Measurements from ENCODE around the gene CA10. TPM values are rescaled to one million over a fixed set of nuclear protein-coding genes. Genes with fewer than 3 reads are reported as not detected.

CA10 gene
- total and polyA plus RNA-seq, 2 experiments from 2014 or later = 0.92 to 1.5 TPM

DNA sequence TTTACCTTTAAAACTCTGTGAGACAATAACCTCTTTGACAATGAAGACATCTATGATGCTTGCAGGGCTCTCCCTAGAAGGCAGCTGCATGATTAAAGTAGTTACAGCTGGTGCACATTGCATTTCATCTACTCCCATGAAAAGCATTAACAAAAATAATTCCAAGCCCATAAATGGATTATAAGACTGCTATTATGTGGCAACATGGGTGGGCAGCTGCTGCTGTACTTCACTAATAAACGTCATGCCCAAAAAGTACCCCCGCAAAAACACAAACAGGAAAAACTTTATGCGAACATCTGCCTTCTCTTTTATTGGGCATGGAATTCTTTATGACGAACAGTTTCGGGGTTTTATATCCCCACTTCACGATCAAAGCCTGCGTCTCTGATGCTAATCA lies 224.9 kb downstream of the CA10 start:
- Mint-ChIP-seq H3K27ac (no peak overlapping the region), H3K4me1 (no peaks in the 10 kb centered on the region), H3K36me3 (ENCODE audit: low read depth) (no peaks in the 10 kb centered on the region)

More for the DNA sequence above, 224.9 kb downstream of the CA10 start:
- H3K9me3 Mint-ChIP-seq = no peaks in the 10 kb centered on the region; the same call in 1 of the 3 replicates
- 0 out of 2 replicates have a peak, but pooled peaks cover 15% of the 10 kb centered on the region for H3K9me2 ChIP-seq (ENCODE audit: insufficient read depth)
- ATAC-seq (no peak), DNase-seq (ENCODE audit: low spot score) (no peak)
- no peaks in the 10 kb centered on the region for H4K20me1 ChIP-seq (replicated peaks; ENCODE audit: insufficient read depth)
- H3K27ac ChIP-seq (ENCODE audit: low read depth) = no peak overlapping the region
- H2AFZ ChIP-seq = no peak overlapping the region
- H3K27me3 Mint-ChIP-seq (ENCODE audit: insufficient read depth, low read depth, poor library complexity) = no peaks in the 10 kb centered on the region
- H3K79me2 ChIP-seq (replicated peaks; ENCODE audit: insufficient read depth) = no peaks in the 10 kb centered on the region
- no peaks in the 10 kb centered on the region for H3K27me3 ChIP-seq (ENCODE audit: insufficient read depth)
- H3K4me3 ChIP-seq = no peak overlapping the region
- H3K4me1 ChIP-seq (ENCODE audit: insufficient read depth) = no peaks in the 10 kb centered on the region
- H3K4me2 ChIP-seq = no peak overlapping the region
- no peaks in the 10 kb centered on the region for H3K36me3 ChIP-seq (ENCODE audit: insufficient read depth)
- no peak for TF ChIP-seq ZNF331 (CRISPR knock-in tag; IDR thresholded peaks at IDR 0.05; ENCODE audit: low read depth)
- TF ChIP-seq EZH2phosphoT487 (IDR thresholded peaks at IDR 0.05; ENCODE audit: unreplicated experiment) = no peak
- TF ChIP-seq STAT1 (IDR thresholded peaks at IDR 0.05; ENCODE audit: unreplicated experiment) = no peak
- TF ChIP-seq, protein P1, sequence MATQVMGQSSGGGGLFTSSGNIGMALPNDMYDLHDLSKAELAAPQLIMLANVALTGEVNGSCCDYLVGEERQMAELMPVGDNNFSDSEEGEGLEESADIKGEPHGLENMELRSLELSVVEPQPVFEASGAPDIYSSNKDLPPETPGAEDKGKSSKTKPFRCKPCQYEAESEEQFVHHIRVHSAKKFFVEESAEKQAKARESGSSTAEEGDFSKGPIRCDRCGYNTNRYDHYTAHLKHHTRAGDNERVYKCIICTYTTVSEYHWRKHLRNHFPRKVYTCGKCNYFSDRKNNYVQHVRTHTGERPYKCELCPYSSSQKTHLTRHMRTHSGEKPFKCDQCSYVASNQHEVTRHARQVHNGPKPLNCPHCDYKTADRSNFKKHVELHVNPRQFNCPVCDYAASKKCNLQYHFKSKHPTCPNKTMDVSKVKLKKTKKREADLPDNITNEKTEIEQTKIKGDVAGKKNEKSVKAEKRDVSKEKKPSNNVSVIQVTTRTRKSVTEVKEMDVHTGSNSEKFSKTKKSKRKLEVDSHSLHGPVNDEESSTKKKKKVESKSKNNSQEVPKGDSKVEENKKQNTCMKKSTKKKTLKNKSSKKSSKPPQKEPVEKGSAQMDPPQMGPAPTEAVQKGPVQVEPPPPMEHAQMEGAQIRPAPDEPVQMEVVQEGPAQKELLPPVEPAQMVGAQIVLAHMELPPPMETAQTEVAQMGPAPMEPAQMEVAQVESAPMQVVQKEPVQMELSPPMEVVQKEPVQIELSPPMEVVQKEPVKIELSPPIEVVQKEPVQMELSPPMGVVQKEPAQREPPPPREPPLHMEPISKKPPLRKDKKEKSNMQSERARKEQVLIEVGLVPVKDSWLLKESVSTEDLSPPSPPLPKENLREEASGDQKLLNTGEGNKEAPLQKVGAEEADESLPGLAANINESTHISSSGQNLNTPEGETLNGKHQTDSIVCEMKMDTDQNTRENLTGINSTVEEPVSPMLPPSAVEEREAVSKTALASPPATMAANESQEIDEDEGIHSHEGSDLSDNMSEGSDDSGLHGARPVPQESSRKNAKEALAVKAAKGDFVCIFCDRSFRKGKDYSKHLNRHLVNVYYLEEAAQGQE (IDR thresholded peaks at IDR 0.05; ENCODE audit: unreplicated experiment) = no peak
- TF ChIP-seq ZNF114 (CRISPR knock-in tag; IDR thresholded peaks at IDR 0.05) = no peak
- no peak for TF ChIP-seq CREB1 (CRISPR knock-in tag; IDR thresholded peaks at IDR 0.05; ENCODE audit: low read depth)
- TF ChIP-seq, protein P2, sequence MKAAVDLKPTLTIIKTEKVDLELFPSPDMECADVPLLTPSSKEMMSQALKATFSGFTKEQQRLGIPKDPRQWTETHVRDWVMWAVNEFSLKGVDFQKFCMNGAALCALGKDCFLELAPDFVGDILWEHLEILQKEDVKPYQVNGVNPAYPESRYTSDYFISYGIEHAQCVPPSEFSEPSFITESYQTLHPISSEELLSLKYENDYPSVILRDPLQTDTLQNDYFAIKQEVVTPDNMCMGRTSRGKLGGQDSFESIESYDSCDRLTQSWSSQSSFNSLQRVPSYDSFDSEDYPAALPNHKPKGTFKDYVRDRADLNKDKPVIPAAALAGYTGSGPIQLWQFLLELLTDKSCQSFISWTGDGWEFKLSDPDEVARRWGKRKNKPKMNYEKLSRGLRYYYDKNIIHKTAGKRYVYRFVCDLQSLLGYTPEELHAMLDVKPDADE (IDR thresholded peaks at IDR 0.05) = no peak
- TF ChIP-seq, protein P3, sequence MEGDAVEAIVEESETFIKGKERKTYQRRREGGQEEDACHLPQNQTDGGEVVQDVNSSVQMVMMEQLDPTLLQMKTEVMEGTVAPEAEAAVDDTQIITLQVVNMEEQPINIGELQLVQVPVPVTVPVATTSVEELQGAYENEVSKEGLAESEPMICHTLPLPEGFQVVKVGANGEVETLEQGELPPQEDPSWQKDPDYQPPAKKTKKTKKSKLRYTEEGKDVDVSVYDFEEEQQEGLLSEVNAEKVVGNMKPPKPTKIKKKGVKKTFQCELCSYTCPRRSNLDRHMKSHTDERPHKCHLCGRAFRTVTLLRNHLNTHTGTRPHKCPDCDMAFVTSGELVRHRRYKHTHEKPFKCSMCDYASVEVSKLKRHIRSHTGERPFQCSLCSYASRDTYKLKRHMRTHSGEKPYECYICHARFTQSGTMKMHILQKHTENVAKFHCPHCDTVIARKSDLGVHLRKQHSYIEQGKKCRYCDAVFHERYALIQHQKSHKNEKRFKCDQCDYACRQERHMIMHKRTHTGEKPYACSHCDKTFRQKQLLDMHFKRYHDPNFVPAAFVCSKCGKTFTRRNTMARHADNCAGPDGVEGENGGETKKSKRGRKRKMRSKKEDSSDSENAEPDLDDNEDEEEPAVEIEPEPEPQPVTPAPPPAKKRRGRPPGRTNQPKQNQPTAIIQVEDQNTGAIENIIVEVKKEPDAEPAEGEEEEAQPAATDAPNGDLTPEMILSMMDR (conservative IDR thresholded peaks at IDR 0.05; ENCODE audit: low read depth in 2 of 2) = no peak
- TF ChIP-seq EZH2 (IDR thresholded peaks at IDR 0.05; ENCODE audit: low read depth, unreplicated experiment) = no peak
- TF ChIP-seq, protein P4, sequence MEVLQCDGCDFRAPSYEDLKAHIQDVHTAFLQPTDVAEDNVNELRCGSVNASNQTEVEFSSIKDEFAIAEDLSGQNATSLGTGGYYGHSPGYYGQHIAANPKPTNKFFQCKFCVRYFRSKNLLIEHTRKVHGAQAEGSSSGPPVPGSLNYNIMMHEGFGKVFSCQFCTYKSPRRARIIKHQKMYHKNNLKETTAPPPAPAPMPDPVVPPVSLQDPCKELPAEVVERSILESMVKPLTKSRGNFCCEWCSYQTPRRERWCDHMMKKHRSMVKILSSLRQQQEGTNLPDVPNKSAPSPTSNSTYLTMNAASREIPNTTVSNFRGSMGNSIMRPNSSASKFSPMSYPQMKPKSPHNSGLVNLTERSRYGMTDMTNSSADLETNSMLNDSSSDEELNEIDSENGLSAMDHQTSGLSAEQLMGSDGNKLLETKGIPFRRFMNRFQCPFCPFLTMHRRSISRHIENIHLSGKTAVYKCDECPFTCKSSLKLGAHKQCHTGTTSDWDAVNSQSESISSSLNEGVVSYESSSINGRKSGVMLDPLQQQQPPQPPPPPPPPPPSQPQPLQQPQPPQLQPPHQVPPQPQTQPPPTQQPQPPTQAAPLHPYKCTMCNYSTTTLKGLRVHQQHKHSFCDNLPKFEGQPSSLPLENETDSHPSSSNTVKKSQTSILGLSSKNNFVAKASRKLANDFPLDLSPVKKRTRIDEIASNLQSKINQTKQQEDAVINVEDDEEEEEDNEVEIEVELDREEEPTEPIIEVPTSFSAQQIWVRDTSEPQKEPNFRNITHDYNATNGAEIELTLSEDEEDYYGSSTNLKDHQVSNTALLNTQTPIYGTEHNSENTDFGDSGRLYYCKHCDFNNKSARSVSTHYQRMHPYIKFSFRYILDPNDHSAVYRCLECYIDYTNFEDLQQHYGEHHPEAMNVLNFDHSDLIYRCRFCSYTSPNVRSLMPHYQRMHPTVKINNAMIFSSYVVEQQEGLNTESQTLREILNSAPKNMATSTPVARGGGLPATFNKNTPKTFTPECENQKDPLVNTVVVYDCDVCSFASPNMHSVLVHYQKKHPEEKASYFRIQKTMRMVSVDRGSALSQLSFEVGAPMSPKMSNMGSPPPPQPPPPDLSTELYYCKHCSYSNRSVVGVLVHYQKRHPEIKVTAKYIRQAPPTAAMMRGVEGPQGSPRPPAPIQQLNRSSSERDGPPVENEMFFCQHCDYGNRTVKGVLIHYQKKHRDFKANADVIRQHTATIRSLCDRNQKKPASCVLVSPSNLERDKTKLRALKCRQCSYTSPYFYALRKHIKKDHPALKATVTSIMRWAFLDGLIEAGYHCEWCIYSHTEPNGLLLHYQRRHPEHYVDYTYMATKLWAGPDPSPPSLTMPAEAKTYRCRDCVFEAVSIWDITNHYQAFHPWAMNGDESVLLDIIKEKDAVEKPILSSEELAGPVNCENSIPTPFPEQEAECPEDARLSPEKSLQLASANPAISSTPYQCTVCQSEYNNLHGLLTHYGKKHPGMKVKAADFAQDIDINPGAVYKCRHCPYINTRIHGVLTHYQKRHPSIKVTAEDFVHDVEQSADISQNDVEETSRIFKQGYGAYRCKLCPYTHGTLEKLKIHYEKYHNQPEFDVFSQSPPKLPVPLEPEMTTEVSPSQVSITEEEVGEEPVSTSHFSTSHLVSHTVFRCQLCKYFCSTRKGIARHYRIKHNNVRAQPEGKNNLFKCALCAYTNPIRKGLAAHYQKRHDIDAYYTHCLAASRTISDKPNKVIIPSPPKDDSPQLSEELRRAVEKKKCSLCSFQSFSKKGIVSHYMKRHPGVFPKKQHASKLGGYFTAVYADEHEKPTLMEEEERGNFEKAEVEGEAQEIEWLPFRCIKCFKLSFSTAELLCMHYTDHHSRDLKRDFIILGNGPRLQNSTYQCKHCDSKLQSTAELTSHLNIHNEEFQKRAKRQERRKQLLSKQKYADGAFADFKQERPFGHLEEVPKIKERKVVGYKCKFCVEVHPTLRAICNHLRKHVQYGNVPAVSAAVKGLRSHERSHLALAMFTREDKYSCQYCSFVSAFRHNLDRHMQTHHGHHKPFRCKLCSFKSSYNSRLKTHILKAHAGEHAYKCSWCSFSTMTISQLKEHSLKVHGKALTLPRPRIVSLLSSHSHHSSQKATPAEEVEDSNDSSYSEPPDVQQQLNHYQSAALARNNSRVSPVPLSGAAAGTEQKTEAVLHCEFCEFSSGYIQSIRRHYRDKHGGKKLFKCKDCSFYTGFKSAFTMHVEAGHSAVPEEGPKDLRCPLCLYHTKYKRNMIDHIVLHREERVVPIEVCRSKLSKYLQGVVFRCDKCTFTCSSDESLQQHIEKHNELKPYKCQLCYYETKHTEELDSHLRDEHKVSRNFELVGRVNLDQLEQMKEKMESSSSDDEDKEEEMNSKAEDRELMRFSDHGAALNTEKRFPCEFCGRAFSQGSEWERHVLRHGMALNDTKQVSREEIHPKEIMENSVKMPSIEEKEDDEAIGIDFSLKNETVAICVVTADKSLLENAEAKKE (CRISPR knock-in tag; IDR thresholded peaks at IDR 0.05) = no peak
- TF ChIP-seq NANOG (IDR thresholded peaks at IDR 0.05; ENCODE audit: borderline replicate concordance) = no peak
- H3K4me3 Mint-ChIP-seq = no peak overlapping the region
- no peaks in the 10 kb centered on the region for H3F3A ChIP-seq (replicated peaks; ENCODE audit: low read depth)

Measured in GM23338 (cell line).